Omental fat pad (tissue), 4 donors: ENCODE measurements around the gene ANKEF1. TPM values are rescaled to one million over a fixed set of nuclear protein-coding genes. Genes with fewer than 3 reads are reported as not detected.
"Not testable (repeated sequence)": the region's sequence is repeated elsewhere in the genome, so short reads cannot be mapped to it uniquely, and the experiment has no call there.

ENCODE experiments used
- ATAC-seq: fragments of 150-250 bp; one replicate; pipeline ENCODE4 v1.9.1; 2016; ENCODE audit warnings: mild to moderate bottlenecking, moderate library complexity; ENCODE audit not compliant: low FRiP score
- DNase-seq: peaks from one replicate; pipeline ENCODE4 v3.0.0-alpha.2; 2019; ENCODE audit warnings: low spot score
- CTCF ChIP-seq, 3 donors: fragments of 450-650 bp; IDR thresholded peaks; one replicate each; pipeline ENCODE4 v1.5.1; 2016 to 2017; ENCODE audit warnings: antibody characterized with exemption in 3 of 3, mild to moderate bottlenecking in 3 of 3, moderate library complexity in 2 of 3
- total RNA-seq, 4 donors: library from RNA; depleted of rRNA; stranded (reverse); fragments of >200 nt; gene quantifications; one replicate each; pipeline ENCODE4 v1.1.0, GENCODE V29; 2016

Gene ANKEF1
- total RNA-seq, 4 donors from 2014 or later: 2.4 to 6.5 (median 4.4) TPM

- no peak for TF ChIP-seq CTCF (IDR thresholded peaks at IDR 0.05)
- no peak for ATAC-seq
- no peak for DNase-seq
Measured at GRCh38 chr20:10007158-10007557, 27.6 kb upstream of the ANKEF1 start.

DNA sequence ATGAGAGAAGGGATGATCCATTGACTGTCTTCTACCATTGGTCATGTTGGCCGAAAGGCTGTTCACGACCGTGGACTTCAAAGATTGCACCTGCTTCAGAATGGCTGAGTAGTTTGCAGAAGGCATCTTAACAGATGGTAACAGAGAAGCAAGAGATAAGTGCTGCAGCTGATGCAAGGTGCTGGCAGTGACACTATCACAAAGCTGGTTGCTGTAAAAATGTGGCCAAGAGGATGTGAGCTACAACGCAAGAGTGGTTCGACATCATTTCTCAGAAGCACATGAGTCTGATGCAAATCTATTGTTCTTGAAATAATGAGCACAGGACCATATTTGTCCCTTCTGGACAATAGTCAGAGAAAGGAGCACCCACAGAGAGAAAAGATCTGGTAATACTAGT, 27.0 kb upstream of the ANKEF1 start:
- TF ChIP-seq CTCF (IDR thresholded peaks at IDR 0.05): no peak
- ATAC-seq: no peak

GRCh38 chr20:10012464-10012863, 22.3 kb upstream of the ANKEF1 start:
- TF ChIP-seq CTCF (IDR thresholded peaks at IDR 0.05): no peak
- no peak for DNase-seq
- ATAC-seq: no peak

More for the DNA sequence above, 27.0 kb upstream of the ANKEF1 start:
- no peak for DNase-seq

DNA sequence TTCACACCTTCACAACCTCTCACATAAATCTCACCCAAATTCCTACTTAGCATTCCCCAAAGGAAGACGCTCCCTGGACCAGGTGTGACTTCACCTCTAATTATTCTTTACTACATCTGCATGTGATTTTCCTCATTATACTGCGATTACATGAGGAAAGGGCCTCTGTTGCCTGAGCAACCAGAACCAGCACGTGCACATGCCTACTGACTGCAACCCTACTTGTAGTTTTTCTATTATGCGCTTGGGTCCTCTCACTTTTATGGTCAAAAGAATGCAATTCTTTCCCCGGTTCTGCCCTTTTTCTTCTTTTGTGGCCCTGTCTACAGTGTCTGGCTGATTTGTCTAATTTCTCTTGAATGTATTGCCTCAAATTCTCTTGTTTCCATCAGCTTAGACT, 20.4 kb upstream of the ANKEF1 start:
- DNase-seq: no peak
- no peak for ATAC-seq
- TF ChIP-seq CTCF (IDR thresholded peaks at IDR 0.05): no peak

GRCh38 chr20:10020937-10021336, 13.8 kb upstream of the ANKEF1 start:
- ATAC-seq: no peak

GRCh38 chr20:10022625-10023024, 12.2 kb upstream of the ANKEF1 start:
- DNase-seq (no peak), ATAC-seq (no peak)
- no peak for TF ChIP-seq CTCF (IDR thresholded peaks at IDR 0.05)

More at GRCh38 chr20:10020937-10021336, 13.8 kb upstream of the ANKEF1 start:
- no peak for DNase-seq
- TF ChIP-seq CTCF (IDR thresholded peaks at IDR 0.05): no peak

DNA sequence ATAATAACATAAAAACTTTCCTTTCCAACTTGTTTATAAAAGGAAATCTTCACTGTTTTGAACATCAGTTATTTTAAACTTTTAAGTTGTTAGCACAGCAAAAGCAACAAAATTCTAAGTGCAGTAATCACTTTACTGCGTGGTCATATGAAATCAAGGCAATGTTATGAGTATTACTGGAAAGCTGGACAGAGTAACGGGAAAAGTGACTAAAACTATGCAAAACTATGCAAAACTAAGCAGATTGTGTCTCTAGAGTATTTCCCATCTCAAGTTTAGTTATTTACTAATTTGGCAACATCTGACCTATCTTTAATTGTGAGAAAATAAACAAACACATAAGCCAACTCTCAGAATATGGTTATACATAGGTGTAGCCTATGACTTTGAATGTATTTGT, 10.9 kb upstream of the ANKEF1 start:
- no peak for DNase-seq
- no peak for TF ChIP-seq CTCF (IDR thresholded peaks at IDR 0.05)

GRCh38 chr20:10031451-10032215, 3.2 kb upstream of the ANKEF1 start:
- not testable (repeated sequence) for ATAC-seq, DNase-seq

More for the DNA sequence above, 10.9 kb upstream of the ANKEF1 start:
- ATAC-seq: no peak

- not testable (repeated sequence) for DNase-seq, ATAC-seq
Measured at GRCh38 chr20:10032269-10032668, 2.5 kb upstream of the ANKEF1 start.
